IMR-90 (cell line): ENCODE results near the gene RASSF6. TPM values are rescaled to one million over a fixed set of nuclear protein-coding genes. Genes with fewer than 3 reads are reported as not detected.

Source experiments
- ATAC-seq: fragments of 200-7000 bp; cut with Tn5 transposase; 2 replicates; pipeline ENCODE4 v1.9.1; 2020; ENCODE audit warnings: low read depth, mild to moderate bottlenecking, moderate library complexity
- BruUV-seq: library from RNA; stranded (reverse); fragments of 400-500 nt; replicated peaks from 2 replicates; lab custom pipeline; 2021; lab: Mats Ljungman, UMichigan
- CTCF ChIA-PET: fragments of 300-600 bp; formaldehyde crosslinking; extraction: SDS; loops from one replicate; lab custom pipeline; 2021; ENCODE audit warnings: antibody characterized with exemption; lab: Yijun Ruan, JAX
- POLR2A ChIA-PET: fragments of 300-600 bp; sonication (Branson Sonifier 250); formaldehyde crosslinking; loops from one replicate; lab custom pipeline; 2022; ENCODE audit warnings: antibody characterized with exemption; ENCODE audit not compliant: unreplicated experiment; lab: Charles Lee
- DNase-seq: peaks from one replicate; pipeline ENCODE4 v3.0.0; 2013
- H2AFZ ChIP-seq: replicated peaks from 2 replicates; pipeline ENCODE3; 2013; ENCODE audit warnings: low read length, mild to moderate bottlenecking; ENCODE audit not compliant: poor library complexity
- H2AK5ac ChIP-seq: 2 replicates; pipeline ENCODE4 v1.6.1; 2013; ENCODE audit warnings: low read depth, low read length, inconsistent platforms
- H2AK9ac ChIP-seq: replicated peaks from 2 replicates; pipeline ENCODE3; 2013; ENCODE audit warnings: mild to moderate bottlenecking, low read depth, low read length, moderate library complexity; ENCODE audit not compliant: poor library complexity
- H2BK120ac ChIP-seq: 2 replicates; pipeline ENCODE4 v1.6.1; 2013; ENCODE audit warnings: low read depth, low read length, inconsistent platforms
- H2BK15ac ChIP-seq: 3 replicates; pipeline ENCODE4 v1.6.1; 2013; ENCODE audit warnings: low read depth, low read length, inconsistent platforms
- H2BK20ac ChIP-seq: 2 replicates; pipeline ENCODE4 v1.6.1; 2013; ENCODE audit warnings: low read depth, mild to moderate bottlenecking, inconsistent platforms, low read length, moderate library complexity
- H2BK5ac ChIP-seq: 2 replicates; pipeline ENCODE4 v1.6.1; 2013; ENCODE audit warnings: mild to moderate bottlenecking, low read depth, low read length, inconsistent platforms; ENCODE audit not compliant: poor library complexity, severe bottlenecking
- H3K14ac ChIP-seq: replicated peaks from 2 replicates; pipeline ENCODE4 v1.6.1; 2013; ENCODE audit warnings: low read depth, low read length, inconsistent platforms
- H3K18ac ChIP-seq: 2 replicates; pipeline ENCODE4 v1.6.1; 2013; ENCODE audit warnings: low read depth, low read length, control low read depth
- H3K23ac ChIP-seq: 2 replicates; pipeline ENCODE4 v1.6.1; 2013; ENCODE audit warnings: low read depth, low read length, inconsistent platforms
- H3K27ac ChIP-seq: 2 replicates; pipeline ENCODE4 v1.5.1; 2013; ENCODE audit warnings: mild to moderate bottlenecking, control low read depth, low read length; ENCODE audit not compliant: insufficient read depth
- H3K27me3 ChIP-seq: 2 replicates; pipeline ENCODE4 v1.6.1; 2013; ENCODE audit warnings: low read length; ENCODE audit not compliant: control insufficient read depth, insufficient read depth
- H3K36me3 ChIP-seq: 2 replicates; pipeline ENCODE4 v1.6.1; 2013; ENCODE audit warnings: low read length, mixed read lengths; ENCODE audit not compliant: control insufficient read depth, insufficient read depth
- H3K4ac ChIP-seq: 2 replicates; pipeline ENCODE4 v1.6.1; 2013; ENCODE audit warnings: low read depth, low read length, inconsistent platforms
- H3K4me1 ChIP-seq: 2 replicates; pipeline ENCODE4 v1.6.1; 2013; ENCODE audit warnings: low read length, mixed read lengths; ENCODE audit not compliant: control insufficient read depth, insufficient read depth
- H3K4me2 ChIP-seq: 2 replicates; pipeline ENCODE4 v1.6.1; 2013; ENCODE audit warnings: low read depth, mild to moderate bottlenecking, control low read depth, low read length, moderate library complexity
- H3K4me3 ChIP-seq: 2 replicates; pipeline ENCODE4 v1.5.1; 2013; ENCODE audit warnings: low read depth, mild to moderate bottlenecking, control low read depth, low read length, moderate library complexity; ENCODE audit not compliant: insufficient read depth
- H3K56ac ChIP-seq: 2 replicates; pipeline ENCODE4 v1.6.1; 2013; ENCODE audit warnings: low read length, inconsistent platforms; ENCODE audit not compliant: insufficient read depth; ENCODE audit errors: extremely low read depth
- H3K79me1 ChIP-seq, 2 experiments: 2 replicates each; pipeline ENCODE4 v1.6.1; 2013; ENCODE audit warnings: low read length in 2 of 2, inconsistent platforms in 1 of 2, low read depth in 1 of 2
- H3K9ac ChIP-seq: 2 replicates; pipeline ENCODE4 v1.6.1; 2013; ENCODE audit warnings: low read depth, low read length, control low read depth
- H3K9me1 ChIP-seq: 2 replicates; pipeline ENCODE4 v1.6.1; 2013; ENCODE audit warnings: low read length, inconsistent platforms; ENCODE audit not compliant: insufficient read depth
- H3K9me3 ChIP-seq: 2 replicates; pipeline ENCODE4 v1.6.1; 2013; ENCODE audit warnings: low read length; ENCODE audit not compliant: control insufficient read depth, insufficient read depth
- H4K20me1 ChIP-seq: 2 replicates; pipeline ENCODE4 v1.6.1; 2013; ENCODE audit warnings: low read length, inconsistent platforms; ENCODE audit not compliant: insufficient read depth
- H4K5ac ChIP-seq: 2 replicates; pipeline ENCODE4 v1.6.1; 2013; ENCODE audit warnings: mild to moderate bottlenecking, low read depth, low read length, control low read depth
- H4K8ac ChIP-seq, 2 experiments: 2 replicates each; pipeline ENCODE4 v1.6.1; 2013; ENCODE audit warnings: low read depth in 2 of 2, low read length in 2 of 2, control low read depth in 1 of 2, inconsistent platforms in 1 of 2
- H4K91ac ChIP-seq: 2 replicates; pipeline ENCODE4 v1.6.1; 2013; ENCODE audit warnings: low read depth, low read length, inconsistent platforms; ENCODE audit not compliant: insufficient read depth
- CEBPB ChIP-seq: IDR thresholded peaks from 2 replicates; pipeline ENCODE4 v1.6.1; 2012; ENCODE audit warnings: low read depth, low read length, improper control_type of control experiment
- MAFK ChIP-seq: IDR thresholded peaks from 2 replicates; pipeline ENCODE4 v1.6.1; 2012; ENCODE audit warnings: low read depth, low read length, improper control_type of control experiment
- MAZ ChIP-seq: IDR thresholded peaks from 2 replicates; pipeline ENCODE4 v1.6.1; 2012; ENCODE audit warnings: low read depth, mild to moderate bottlenecking, low read length, improper control_type of control experiment, moderate library complexity, borderline replicate concordance
- POLR2A ChIP-seq: IDR thresholded peaks from 2 replicates; pipeline ENCODE4 v1.6.1; 2012; ENCODE audit warnings: mild to moderate bottlenecking, low read depth, low read length
- RAD21 ChIP-seq: IDR thresholded peaks from 2 replicates; pipeline ENCODE4 v1.6.1; 2012; ENCODE audit warnings: low read length, improper control_type of control experiment
- RCOR1 ChIP-seq: IDR thresholded peaks from 2 replicates; pipeline ENCODE4 v1.6.1; 2012; ENCODE audit warnings: mild to moderate bottlenecking, low read length, improper control_type of control experiment; ENCODE audit not compliant: insufficient replicate concordance
- SMC3 ChIP-seq: fragments of 150-350 bp; IDR thresholded peaks from 2 replicates; pipeline ENCODE4 v1.6.1; 2016; ENCODE audit warnings: low read depth, mild to moderate bottlenecking, antibody characterized with exemption, low read length, moderate library complexity
- WGBS, 2 experiments: methylation state at CpG; one replicate each; pipeline versions ENCODE4 v1.1.5 to v1.1.7; 2013; ENCODE audit warnings: missing lambda C conversion rate in 2 of 2; ENCODE audit not compliant: insufficient read length in 1 of 2; ENCODE audit errors: extremely low coverage in 2 of 2; 5-methylcytosine and 5-hydroxymethylcytosine counted together
- dilution Hi-C: fragments of 300-500 bp; cut with HindIII; formaldehyde crosslinking; loops from one replicate; pipeline ENCODE4 v1.14.3; 2018; ENCODE audit warnings: low sequenced_read_pairs; ENCODE audit not compliant: unreplicated experiment
- in situ Hi-C: fragments of 300-500 bp; cut with MboI; formaldehyde crosslinking; loops from 3 replicates; pipeline ENCODE4 v1.14.3; 2019; ENCODE audit warnings: low sequenced_read_pairs, inconsistent platforms, mixed read lengths
- intact Hi-C: fragments of 100-400 bp; cut with micrococcal nuclease; formaldehyde crosslinking; loops from 2 replicates; pipeline ENCODE4 v1.10.0; 2022
- polyA plus RNA-seq, 3 experiments: library from polyadenylated mRNA; depleted of rRNA; stranded (reverse); fragments of >200 nt; gene quantifications; 2 replicates each; pipeline ENCODE4 v1.2.3, GENCODE V29; 2012; ENCODE audit warnings: low replicate concordance in 1 of 3
- total RNA-seq: library from RNA; depleted of rRNA; stranded (reverse); fragments of >200 nt; gene quantifications from 2 replicates; pipeline ENCODE4 v1.2.3, GENCODE V29; 2012

RASSF6 gene
- total and polyA plus RNA-seq, 2 of the 4 experiments (the other 2 are of a cell fraction) = not detected

GRCh38 chr4:73617256-73617655 is 3.0 kb downstream of the RASSF6 start:
- no peak overlapping the region for H3K27ac ChIP-seq
- no peak for DNase-seq
- ChIA-PET POLR2A (no interaction called here), CTCF (interaction anchor here (1.0 kb wide), 1 partner anchor 44 kb away, joined by 3 read pairs; no protein-coding TSS in a partner anchor)
- no peak overlapping the region for H3K9ac ChIP-seq
- no peak overlapping the region for H2AK9ac ChIP-seq
- intact Hi-C loops (no loop called here), dilution Hi-C loops (no loop called here), in situ Hi-C loops (no loop called here)
- H4K5ac ChIP-seq = no peak overlapping the region
- H3K4me2 ChIP-seq = no peak overlapping the region
- no peak overlapping the region for H2BK5ac ChIP-seq
- H3K27me3 ChIP-seq = peaks cover 15% of the 10 kb centered on the region
- no peaks in the 10 kb centered on the region for H3K9me1 ChIP-seq
- H2AK5ac ChIP-seq = no peak overlapping the region
- no peak overlapping the region for H3K14ac ChIP-seq
- no peaks in the 10 kb centered on the region for H3K79me1 ChIP-seq
- no peak overlapping the region for H2BK120ac ChIP-seq
- H4K20me1 ChIP-seq = no peaks in the 10 kb centered on the region
- H3K23ac ChIP-seq = no peak overlapping the region
- no peak overlapping the region for H2BK20ac ChIP-seq
- H3K4ac ChIP-seq = no peak overlapping the region
- H3K4me1 ChIP-seq = no peaks in the 10 kb centered on the region
- H3K18ac ChIP-seq = no peak overlapping the region
- no peaks in the 10 kb centered on the region for H3K36me3 ChIP-seq
- H2BK15ac ChIP-seq = no peak overlapping the region
- H3K4me3 ChIP-seq = no peak overlapping the region
- no peak overlapping the region for H4K91ac ChIP-seq
- no peak overlapping the region for H2AFZ ChIP-seq
- no peak overlapping the region for H4K8ac ChIP-seq
- no peak overlapping the region for H3K56ac ChIP-seq
- no peaks in the 10 kb centered on the region for H3K9me3 ChIP-seq
- BruUV-seq = no TSS peak
- TF ChIP-seq RAD21 (no peak), RCOR1 (no peak), CEBPB (no peak), POLR2A (no peak), SMC3 (no peak), MAZ (no peak), MAFK (no peak)
- no peak for ATAC-seq
- no CpG with 5 or more reads among the region's 6 CpGs for WGBS, 2 experiments
